Upper lobe of left lung (tissue), 4 donors: ENCODE data around the gene TUB.

Experiments
- POLR2A ChIP-seq, 4 donors: fragments of 450-650 bp; IDR thresholded peaks; one replicate each; pipeline ENCODE4 v1.5.1; 2016 to 2017; ENCODE audit warnings: antibody characterized with exemption in 4 of 4, mild to moderate bottlenecking in 2 of 4
- TF ChIP-seq, protein P1 (sequence below), 6 experiments: fragments of 450-650 bp in 4 of 6; fragments of 200-600 bp in 2 of 6; sonication (generic) in 2 of 6; IDR thresholded peaks; one replicate each; pipeline ENCODE4 v1.5.1; 2016 to 2019; ENCODE audit warnings: antibody characterized with exemption in 6 of 6

DNA sequence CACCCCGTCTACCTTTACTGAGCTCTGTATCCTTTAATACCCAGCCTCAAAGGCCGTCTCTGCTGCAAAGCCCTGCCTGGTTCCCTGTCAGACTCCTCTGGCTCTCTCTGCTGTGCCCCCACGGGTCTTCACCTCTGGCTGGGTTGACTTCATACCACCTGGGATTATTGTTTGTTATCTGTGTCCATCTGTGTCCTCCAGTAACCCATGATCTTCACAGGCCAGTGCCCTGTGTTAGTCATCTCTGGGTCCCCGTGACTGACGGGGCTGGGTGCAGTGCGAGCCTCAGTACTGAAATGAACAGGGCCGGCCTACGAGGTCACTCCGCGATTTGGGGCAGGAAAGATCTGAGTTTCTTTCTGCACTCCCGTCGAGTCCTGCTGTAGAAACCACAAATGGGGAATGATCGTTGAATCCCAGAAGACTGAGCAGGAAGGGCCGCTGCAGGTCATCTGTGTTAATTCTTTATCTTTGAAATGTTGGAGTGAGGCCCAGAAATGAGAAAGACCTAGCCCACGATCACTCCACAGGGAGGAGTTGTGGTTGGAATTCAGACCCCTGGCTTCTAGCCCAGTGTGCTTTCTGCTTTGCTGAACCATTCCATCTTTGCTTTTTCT lies 12.3 kb upstream of the TUB start:
- TF ChIP-seq, protein P1, sequence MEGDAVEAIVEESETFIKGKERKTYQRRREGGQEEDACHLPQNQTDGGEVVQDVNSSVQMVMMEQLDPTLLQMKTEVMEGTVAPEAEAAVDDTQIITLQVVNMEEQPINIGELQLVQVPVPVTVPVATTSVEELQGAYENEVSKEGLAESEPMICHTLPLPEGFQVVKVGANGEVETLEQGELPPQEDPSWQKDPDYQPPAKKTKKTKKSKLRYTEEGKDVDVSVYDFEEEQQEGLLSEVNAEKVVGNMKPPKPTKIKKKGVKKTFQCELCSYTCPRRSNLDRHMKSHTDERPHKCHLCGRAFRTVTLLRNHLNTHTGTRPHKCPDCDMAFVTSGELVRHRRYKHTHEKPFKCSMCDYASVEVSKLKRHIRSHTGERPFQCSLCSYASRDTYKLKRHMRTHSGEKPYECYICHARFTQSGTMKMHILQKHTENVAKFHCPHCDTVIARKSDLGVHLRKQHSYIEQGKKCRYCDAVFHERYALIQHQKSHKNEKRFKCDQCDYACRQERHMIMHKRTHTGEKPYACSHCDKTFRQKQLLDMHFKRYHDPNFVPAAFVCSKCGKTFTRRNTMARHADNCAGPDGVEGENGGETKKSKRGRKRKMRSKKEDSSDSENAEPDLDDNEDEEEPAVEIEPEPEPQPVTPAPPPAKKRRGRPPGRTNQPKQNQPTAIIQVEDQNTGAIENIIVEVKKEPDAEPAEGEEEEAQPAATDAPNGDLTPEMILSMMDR (IDR thresholded peaks at IDR 0.05) = no peak
- TF ChIP-seq POLR2A (IDR thresholded peaks at IDR 0.05) = no peak
